NCI-H2227 (cell line): ENCODE data around the gene COG8.

Source experiments
- DNase-seq: peaks from one replicate; lab custom pipeline; 2025; ENCODE audit not compliant: unreplicated experiment; lab: John Stamatoyannopoulos, UW

Gene COG8

GRCh38 chr16:69348222-69348621 is 8.9 kb upstream of the COG8 start:
- DNase-seq = no peak

- no peak for DNase-seq
Measured at GRCh38 chr16:69346683-69347082, 7.3 kb upstream of the COG8 start.

GRCh38 chr16:69345923-69346322 is 6.6 kb upstream of the COG8 start:
- no peak for DNase-seq

GRCh38 chr16:69344171-69344570 is 4.8 kb upstream of the COG8 start:
- DNase-seq = no peak

GRCh38 chr16:69340095-69340644 is 806 bp upstream of the COG8 start:
- DNase-seq = no peak

GRCh38 chr16:69338557-69339288 is 641 bp downstream of the COG8 start:
- DNase-seq = no peak

GRCh38 chr16:69334696-69335095 is 4.7 kb downstream of the COG8 start:
- DNase-seq = no peak

GRCh38 chr16:69330286-69331109 is 8.9 kb downstream of the COG8 start, which contains the start of gene PDF:
TSS of gene PDF (minus strand) at chr16:69330588. CDS start at chr16:69330570, 18 bp downstream.
- DNase-seq = peak; percentile 94

- peak; percentile 53 for DNase-seq
Measured at GRCh38 chr16:69329369-69330285, 9.7 kb downstream of the COG8 start.

- peak; percentile 42 for DNase-seq
Measured at GRCh38 chr16:69328854-69329316, 10.5 kb downstream of the COG8 start.

GRCh38 chr16:69327585-69328310 is 11.6 kb downstream of the COG8 start:
- no peak for DNase-seq

- no peak for DNase-seq
Measured at GRCh38 chr16:69326172-69326873, 13.0 kb downstream of the COG8 start.

- no peak for DNase-seq
Measured at GRCh38 chr16:69325784-69326171, 13.6 kb downstream of the COG8 start.

GRCh38 chr16:69324585-69325253 is 14.6 kb downstream of the COG8 start:
- DNase-seq = no peak

- no peak for DNase-seq
Measured at GRCh38 chr16:69324013-69324531, 15.3 kb downstream of the COG8 start.

GRCh38 chr16:69323415-69323814 is 15.9 kb downstream of the COG8 start:
- no peak for DNase-seq

GRCh38 chr16:69322343-69322742 is 17.0 kb downstream of the COG8 start:
- DNase-seq = no peak

- DNase-seq = no peak
Measured at GRCh38 chr16:69321080-69321479, 18.3 kb downstream of the COG8 start.

- DNase-seq = no peak
Measured at GRCh38 chr16:69320740-69321073, 18.7 kb downstream of the COG8 start.
